PC-9 (cell line): ENCODE results near the gene PPP2R2B. TPM values are rescaled to one million over a fixed set of nuclear protein-coding genes. Genes with fewer than 3 reads are reported as not detected.

ENCODE experiments used
- BruUV-seq: library from RNA; stranded (reverse); fragments of 400-500 nt; replicated peaks from 2 replicates; lab custom pipeline; 2021; lab: Mats Ljungman, UMichigan
- CTCF ChIA-PET: fragments of 300-600 bp; sonication (Branson Sonifier 250); formaldehyde crosslinking; loops from one replicate; lab custom pipeline; 2022; ENCODE audit warnings: antibody characterized with exemption; lab: Charles Lee
- POLR2A ChIA-PET: fragments of 300-600 bp; sonication (Branson Sonifier 250); formaldehyde crosslinking; loops from one replicate; lab custom pipeline; 2022; ENCODE audit warnings: antibody characterized with exemption; ENCODE audit not compliant: unreplicated experiment; lab: Charles Lee
- DNase-seq, 2 experiments: peaks; one replicate each; pipeline versions ENCODE4 v3.0.0 to v3.0.0-alpha.2; 2015 to 2022; ENCODE audit warnings: mixed read lengths in 1 of 2
- H2AFZ ChIP-seq: fragments of 200-600 bp; sonication (generic); 2 replicates; pipeline ENCODE4 v1.8.1; 2017; ENCODE audit warnings: antibody characterized with exemption
- H3F3A ChIP-seq: fragments of 200-600 bp; sonication (generic); 2 replicates; pipeline ENCODE4 v1.8.1; 2017; ENCODE audit warnings: antibody characterized with exemption, mild to moderate bottlenecking, low read depth; ENCODE audit not compliant: insufficient read depth
- H3K27ac ChIP-seq: fragments of 200-600 bp; sonication (generic); 2 replicates; pipeline ENCODE4 v1.6.1; 2016; ENCODE audit warnings: mixed run types
- H3K27me3 ChIP-seq: fragments of 200-600 bp; sonication (generic); 2 replicates; pipeline ENCODE4 v1.6.1; 2016; ENCODE audit warnings: low read depth, mixed run types; ENCODE audit not compliant: insufficient read depth
- H3K36me3 ChIP-seq: fragments of 200-600 bp; sonication (generic); 2 replicates; pipeline ENCODE4 v1.6.1; 2016; ENCODE audit warnings: low read depth, mixed run types
- H3K4me1 ChIP-seq: fragments of 200-600 bp; sonication (generic); replicated peaks from 2 replicates; pipeline ENCODE4 v1.6.1; 2016; ENCODE audit warnings: mixed run types; ENCODE audit not compliant: insufficient read depth
- H3K4me2 ChIP-seq: fragments of 200-600 bp; sonication (generic); 2 replicates; pipeline ENCODE4 v1.6.1; 2017; ENCODE audit warnings: mixed run types
- H3K4me3 ChIP-seq: fragments of 200-600 bp; sonication (generic); 2 replicates; pipeline ENCODE4 v1.6.1; 2016; ENCODE audit warnings: mixed run types
- H3K79me2 ChIP-seq: fragments of 200-600 bp; sonication (generic); 2 replicates; pipeline ENCODE4 v1.6.1; 2017; ENCODE audit warnings: low read depth, mixed run types
- H3K9me2 ChIP-seq: fragments of 200-600 bp; sonication (generic); 2 replicates; pipeline ENCODE4 v1.8.1; 2017; ENCODE audit warnings: mild to moderate bottlenecking; ENCODE audit not compliant: insufficient read depth
- H3K9me3 ChIP-seq: fragments of 200-600 bp; sonication (generic); 2 replicates; pipeline ENCODE4 v1.8.1; 2016; ENCODE audit warnings: low read depth; ENCODE audit not compliant: insufficient read depth
- H4K20me1 ChIP-seq: fragments of 200-600 bp; sonication (generic); 2 replicates; pipeline ENCODE4 v1.8.1; 2017; ENCODE audit not compliant: insufficient read depth
- CTCF ChIP-seq: fragments of 200-600 bp; sonication (generic); conservative IDR thresholded peaks from 2 replicates; pipeline ENCODE4 v1.6.1; 2017; ENCODE audit warnings: mixed run types, antibody characterized with exemption, mild to moderate bottlenecking, moderate library complexity
- EZH2 ChIP-seq: fragments of 200-600 bp; sonication (generic); IDR thresholded peaks from 2 replicates; pipeline ENCODE4 v1.8.0; 2017; ENCODE audit warnings: antibody characterized with exemption, low read depth
- intact Hi-C: fragments of 100-400 bp; cut with micrococcal nuclease; formaldehyde crosslinking; loops from one replicate; pipeline ENCODE4 v1.10.0; 2022; ENCODE audit not compliant: unreplicated experiment
- total RNA-seq: library from RNA; stranded (reverse); gene quantifications from 2 replicates; pipeline ENCODE4 v1.2.3, GENCODE V29; 2021

PPP2R2B gene
- total RNA-seq, 1 experiment from 2014 or later: not detected

- TF ChIP-seq CTCF: no peak
- TF ChIP-seq EZH2: no peak
- Histone ChIP-seq H3K9me2 (no peaks in the 10 kb centered on the region), H3K36me3 (no peaks in the 10 kb centered on the region), H3K4me1 (no peaks in the 10 kb centered on the region), H3K79me2 (no peaks in the 10 kb centered on the region), H4K20me1 (no peaks in the 10 kb centered on the region), H3K27me3 (no peaks in the 10 kb centered on the region), H3K4me2 (no peak overlapping the region), H2AFZ (no peak overlapping the region), H3F3A (no peaks in the 10 kb centered on the region), H3K9me3 (no peaks in the 10 kb centered on the region), H3K27ac (no peak overlapping the region), H3K4me3 (no peak overlapping the region)
- no TSS peak for BruUV-seq
- ChIA-PET CTCF (no interaction called here), POLR2A (no interaction called here)
- intact Hi-C loops: no loop called here
- no peak for DNase-seq
Measured at GRCh38 chr5:146815411-146815810, 63.1 kb downstream of the PPP2R2B start.

GRCh38 chr5:146813346-146814157 lies 65.0 kb downstream of the PPP2R2B start:
- Histone ChIP-seq H3F3A (no peaks in the 10 kb centered on the region), H3K4me3 (no peak overlapping the region), H3K9me2 (no peaks in the 10 kb centered on the region), H3K27me3 (0 out of 2 replicates have a peak, but pooled peaks cover 2% of the 10 kb centered on the region), H3K27ac (no peak overlapping the region), H4K20me1 (no peaks in the 10 kb centered on the region), H3K4me2 (no peak overlapping the region), H3K79me2 (no peaks in the 10 kb centered on the region), H3K9me3 (no peaks in the 10 kb centered on the region), H3K4me1 (no peaks in the 10 kb centered on the region), H2AFZ (no peak overlapping the region), H3K36me3 (no peaks in the 10 kb centered on the region)
- BruUV-seq: no TSS peak
- CTCF ChIA-PET: no interaction called here
- TF ChIP-seq EZH2 (no peak), CTCF (no peak)
- DNase-seq: no peak
- POLR2A ChIA-PET: no interaction called here
- intact Hi-C loops: no loop called here

DNA sequence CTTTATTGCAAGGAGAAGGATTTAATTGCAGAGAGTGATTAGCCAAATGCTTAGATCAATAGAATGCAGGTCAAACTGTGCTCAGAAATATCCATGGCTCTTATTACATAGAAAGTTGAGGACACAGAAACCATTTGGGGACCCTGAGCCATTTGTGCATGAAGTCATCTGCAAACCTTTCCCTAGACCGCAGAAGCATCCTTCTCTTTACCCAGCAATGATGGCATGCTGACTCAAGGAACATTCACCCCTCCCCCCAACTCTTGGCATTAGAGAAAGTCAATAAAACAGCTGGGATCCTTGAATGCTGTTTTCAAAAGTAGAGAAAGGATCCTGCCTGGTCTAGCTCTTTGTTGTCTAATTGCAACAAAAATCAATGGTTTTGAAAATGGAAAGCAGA lies 73.5 kb downstream of the PPP2R2B start:
- H4K20me1 ChIP-seq: no peaks in the 10 kb centered on the region
- peaks cover 36% of the 10 kb centered on the region for H3K27me3 ChIP-seq
- no peak overlapping the region for H3K4me2 ChIP-seq
- no peaks in the 10 kb centered on the region for H3K36me3 ChIP-seq
- H3K9me3 ChIP-seq: no peaks in the 10 kb centered on the region
- H3F3A ChIP-seq: no peaks in the 10 kb centered on the region
- DNase-seq: no peak
- H3K4me3 ChIP-seq: no peak overlapping the region
- H3K79me2 ChIP-seq: no peaks in the 10 kb centered on the region
- BruUV-seq: no TSS peak
- intact Hi-C loops: no loop called here
- ChIA-PET CTCF (no interaction called here), POLR2A (no interaction called here)
- H3K27ac ChIP-seq: no peak overlapping the region
- H3K9me2 ChIP-seq: no peaks in the 10 kb centered on the region
- H3K4me1 ChIP-seq: no peaks in the 10 kb centered on the region
- no peak overlapping the region for H2AFZ ChIP-seq
- no peak for TF ChIP-seq CTCF
- no peak for TF ChIP-seq EZH2
